Forelimb muscle (tissue), 1 donor: ENCODE results near the gene NADK2. TPM values are rescaled to one million over a fixed set of nuclear protein-coding genes. Genes with fewer than 3 reads are reported as not detected.
"Not testable (repeated sequence)": the region's sequence is repeated elsewhere in the genome, so short reads cannot be mapped to it uniquely, and the experiment has no call there.

Experiments used
- DNase-seq: peaks from one replicate; pipeline ENCODE4 v3.0.0-alpha.2; 2013; ENCODE audit warnings: low read depth
- polyA plus RNA-seq: library from polyadenylated mRNA; unstranded; fragments of 120-200 nt; gene quantifications from one replicate; pipeline ENCODE4 v1.2.1, GENCODE V29; 2013; ENCODE audit not compliant: insufficient read length

Gene NADK2
- polyA plus RNA-seq, 1 donor = 38.2 TPM

DNA sequence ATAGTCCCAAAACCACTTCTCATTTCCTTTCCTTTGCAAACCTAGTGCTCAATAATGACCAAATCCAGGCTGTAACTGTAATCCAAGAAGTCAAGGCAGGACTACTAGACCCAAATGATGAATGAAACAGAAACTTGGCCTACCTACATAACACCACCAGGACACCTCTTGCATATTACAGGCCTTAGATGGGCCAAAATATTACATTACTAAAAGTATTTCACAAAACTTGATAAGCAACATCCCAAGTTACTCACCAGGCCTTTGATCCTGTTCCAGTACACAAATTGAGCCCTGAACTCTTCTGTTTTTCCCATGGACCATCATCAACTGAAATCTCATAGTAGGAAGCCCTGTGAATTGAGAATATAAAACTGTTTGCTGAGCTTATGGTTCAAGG lies 34.8 kb downstream of the NADK2 start:
- no peak for DNase-seq

DNA sequence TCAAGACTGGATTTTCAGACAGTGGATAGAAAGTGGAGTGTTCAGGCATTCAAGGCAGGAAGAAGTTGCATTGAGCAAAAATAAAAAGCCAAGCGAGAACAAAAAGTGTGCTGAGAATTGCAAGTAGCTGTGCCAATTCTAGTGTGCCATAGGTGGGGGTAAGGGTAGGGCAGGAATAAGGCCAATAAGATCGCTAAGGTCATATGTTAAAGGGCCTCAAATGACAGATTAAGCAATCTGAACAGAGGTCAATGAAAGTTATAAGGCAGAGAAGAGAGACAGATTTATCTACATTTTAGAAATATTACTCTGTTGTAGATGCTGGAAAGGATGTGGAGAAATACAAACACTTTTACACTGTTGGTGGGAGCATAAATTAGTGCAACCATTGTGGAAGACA lies 36.4 kb downstream of the NADK2 start:
- no peak for DNase-seq

DNA sequence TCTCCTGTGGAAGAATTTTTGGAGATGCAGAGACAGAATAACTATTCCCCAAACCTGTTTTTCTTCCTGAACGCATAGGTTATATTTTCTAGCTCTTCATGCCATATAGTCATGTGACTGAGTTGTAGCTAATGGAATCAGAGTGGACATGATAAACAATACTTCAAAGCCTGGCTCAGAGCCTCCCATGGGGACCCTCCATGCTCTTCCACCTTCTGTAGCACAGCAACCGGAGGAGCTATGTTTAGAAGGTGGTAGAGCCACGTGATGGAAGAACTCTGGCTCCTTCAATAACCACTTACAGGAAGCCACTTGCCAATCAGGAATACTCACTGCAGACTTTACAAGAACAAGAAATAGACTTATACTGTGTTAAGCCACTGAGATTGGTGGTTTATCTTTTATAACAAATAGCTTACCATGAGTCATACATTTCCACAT lies 39.2 kb downstream of the NADK2 start:
- no peak for DNase-seq

DNA sequence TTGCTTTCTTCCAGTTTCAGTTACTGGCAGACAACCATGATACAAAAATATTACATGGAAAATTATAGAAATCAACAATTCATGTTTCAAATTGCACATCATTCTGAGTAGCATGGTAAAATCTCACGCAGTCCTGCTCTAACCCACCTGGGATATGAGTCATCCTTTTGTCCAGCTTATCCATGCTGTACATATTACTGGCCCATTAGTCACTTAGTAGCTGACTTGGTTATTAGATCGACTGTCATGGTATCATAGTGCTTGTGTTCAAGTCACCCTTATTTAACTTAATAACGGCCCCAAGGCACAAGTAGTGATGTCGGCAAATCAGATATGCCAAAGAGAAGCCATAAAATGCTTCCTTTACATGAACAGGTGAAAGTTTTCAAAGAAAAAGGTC lies 41.2 kb downstream of the NADK2 start:
- no peak for DNase-seq

DNA sequence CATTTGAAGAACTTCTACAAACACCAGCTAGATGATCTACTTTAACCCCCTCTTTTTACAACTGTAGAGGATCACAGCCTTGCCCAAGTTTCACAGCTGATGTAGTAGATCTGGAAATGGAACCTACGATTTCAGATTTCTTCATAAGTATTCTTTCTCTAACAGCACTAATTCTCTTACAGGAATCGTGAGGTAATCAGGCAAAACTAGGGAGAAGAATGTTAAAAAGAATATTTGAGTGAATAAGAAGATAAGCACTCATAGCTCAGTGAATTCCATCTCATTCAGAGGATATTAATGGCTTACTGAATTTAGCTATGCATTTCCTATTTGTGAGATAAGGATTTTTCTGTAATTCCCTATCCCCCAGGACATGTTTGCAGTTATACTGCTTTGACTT lies 42.1 kb downstream of the NADK2 start:
- no peak for DNase-seq

DNA sequence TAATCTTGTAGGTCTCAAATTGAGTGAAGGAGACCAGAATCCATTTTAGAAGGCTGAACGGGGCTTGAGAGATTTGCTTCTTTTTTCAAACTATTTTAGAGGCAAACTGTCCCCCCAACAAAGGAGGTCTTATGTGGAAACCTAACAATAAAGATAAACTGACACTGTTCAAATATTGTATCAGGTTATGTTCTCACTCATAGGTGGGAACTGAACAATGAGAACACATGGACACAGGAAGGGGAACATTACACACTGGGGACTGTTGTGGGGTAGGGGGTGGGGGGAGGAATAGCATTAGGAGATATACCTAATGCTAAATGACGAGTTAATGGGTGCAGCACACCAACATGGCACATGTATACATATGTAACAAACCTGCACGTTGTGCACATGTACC lies 42.9 kb downstream of the NADK2 start:
- DNase-seq = not testable (repeated sequence)

DNA sequence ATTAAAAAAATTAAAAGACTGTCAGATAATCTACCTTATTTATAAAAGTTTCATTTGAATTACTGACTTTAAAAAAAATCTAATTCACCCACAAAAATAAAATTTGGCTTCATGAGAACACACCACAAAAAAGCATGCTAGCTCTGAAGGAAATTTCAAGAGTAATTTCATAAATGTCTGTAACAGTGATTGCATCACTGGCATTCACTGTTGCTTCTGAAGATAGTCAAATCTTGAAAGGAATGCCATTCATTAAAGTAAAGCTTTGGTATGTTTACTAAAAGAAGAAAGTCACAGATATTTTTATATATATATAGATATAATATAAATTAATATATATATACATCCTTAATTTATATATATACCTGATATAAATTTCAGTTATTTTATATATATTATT lies 43.4 kb downstream of the NADK2 start:
- no peak for DNase-seq

DNA sequence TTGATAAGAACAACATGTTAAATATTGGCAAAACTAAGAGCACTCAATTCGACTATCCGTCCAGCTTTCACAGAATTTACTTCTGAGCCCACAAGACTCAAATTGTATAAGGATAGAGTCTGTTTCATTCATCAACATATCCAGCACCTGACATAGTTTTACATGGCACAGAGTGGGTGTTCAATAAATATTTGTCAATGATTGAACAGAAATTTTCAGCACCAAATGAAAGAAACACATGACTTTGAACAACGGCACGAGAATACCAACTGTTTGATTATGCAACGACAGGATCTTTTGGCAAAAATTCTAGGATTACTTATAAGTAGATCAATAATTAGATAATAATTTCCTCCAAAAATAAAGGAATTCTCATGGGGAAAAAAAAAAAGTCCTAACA lies 48.0 kb downstream of the NADK2 start:
- DNase-seq = no peak

DNA sequence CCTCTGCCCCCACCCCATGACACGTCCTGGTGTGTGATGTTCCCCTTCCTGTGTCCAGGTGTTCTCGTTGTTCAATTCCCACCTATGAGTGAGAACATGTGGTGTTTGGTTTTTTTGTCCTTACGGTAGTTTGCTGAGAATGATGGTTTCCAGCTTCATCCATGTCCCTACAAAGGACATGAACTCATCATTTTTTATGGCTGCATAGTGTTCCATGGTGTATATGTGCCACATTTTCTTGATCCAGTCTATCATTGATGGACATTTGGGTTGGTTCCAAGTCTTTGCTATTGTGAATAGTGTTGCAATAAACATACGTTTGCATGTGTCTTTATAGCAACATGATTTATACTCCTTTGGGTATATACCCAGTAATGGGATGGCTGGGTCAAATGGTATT lies 57.3 kb downstream of the NADK2 start:
- not testable (repeated sequence) for DNase-seq

DNA sequence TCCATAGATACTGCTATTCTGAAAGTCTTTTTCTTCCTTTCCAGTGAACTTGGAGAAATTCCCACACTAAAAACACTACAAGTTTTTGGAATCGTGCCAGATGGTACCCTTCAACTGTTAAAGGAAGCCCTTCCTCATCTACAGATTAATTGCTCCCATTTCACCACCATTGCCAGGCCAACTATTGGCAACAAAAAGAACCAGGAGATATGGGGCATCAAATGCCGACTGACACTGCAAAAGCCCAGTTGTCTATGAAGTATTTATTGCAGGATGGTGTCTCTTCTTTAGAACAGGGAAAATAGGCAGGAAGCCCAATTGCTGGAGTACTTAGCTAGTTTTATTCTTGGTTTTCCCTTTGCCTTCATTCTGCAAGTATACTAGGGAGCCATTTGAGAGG lies 60.0 kb downstream of the NADK2 start:
- no peak for DNase-seq

DNA sequence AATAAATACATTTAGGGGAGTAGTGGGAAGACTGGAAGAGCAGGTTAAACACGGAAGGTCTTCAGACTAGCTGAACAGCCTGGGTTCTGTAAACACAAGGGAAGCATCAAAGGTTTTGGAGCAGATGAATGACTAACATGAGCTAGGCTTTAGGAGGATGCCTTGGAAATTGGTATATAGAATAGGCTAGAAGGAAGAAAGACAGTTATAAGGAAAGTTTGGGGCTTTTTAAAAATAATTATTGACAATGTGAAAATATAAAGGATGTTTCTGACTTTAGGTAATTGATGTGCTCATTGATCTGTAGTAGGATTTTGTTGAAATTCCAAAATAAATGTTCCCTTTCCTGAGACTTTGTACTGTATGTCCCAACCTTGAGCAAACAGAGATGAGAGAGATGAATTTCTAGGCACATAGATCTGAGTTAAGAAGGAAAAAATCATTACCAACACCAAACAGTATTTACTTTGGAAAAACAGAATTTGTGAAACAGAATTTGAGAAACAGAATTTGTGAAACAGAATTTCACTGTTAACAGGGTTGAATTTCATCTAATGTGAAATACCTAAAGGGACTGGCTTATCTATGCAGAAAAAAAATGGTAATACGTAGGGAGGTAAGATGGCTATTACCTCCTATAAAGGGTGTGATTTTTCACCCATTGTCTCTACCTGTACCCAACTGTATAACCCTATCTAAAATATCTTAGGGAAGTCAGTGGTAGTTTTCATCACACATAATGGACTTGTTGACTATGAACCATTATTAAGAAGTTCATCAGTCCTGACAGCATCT lies 61.0 kb downstream of the NADK2 start:
- DNase-seq = no peak

DNA sequence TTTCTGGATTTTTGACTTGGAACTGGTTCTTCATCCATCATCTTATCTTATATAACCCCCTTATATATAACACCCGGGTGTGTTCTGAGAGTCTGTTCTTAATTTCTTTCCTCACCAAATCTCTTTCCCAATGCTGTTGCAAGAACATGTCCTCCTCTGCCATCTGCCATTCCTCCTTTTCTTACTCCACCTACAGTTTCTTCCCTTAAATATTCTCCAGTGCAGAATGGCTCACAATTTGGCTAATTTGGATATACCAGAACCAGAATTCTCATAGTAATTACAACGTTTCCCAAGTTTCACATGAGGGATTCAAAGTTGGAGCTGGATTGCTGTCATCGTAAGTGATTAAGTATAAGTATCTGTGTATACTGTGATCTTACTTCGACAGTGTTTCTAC lies 61.8 kb downstream of the NADK2 start:
- no peak for DNase-seq

DNA sequence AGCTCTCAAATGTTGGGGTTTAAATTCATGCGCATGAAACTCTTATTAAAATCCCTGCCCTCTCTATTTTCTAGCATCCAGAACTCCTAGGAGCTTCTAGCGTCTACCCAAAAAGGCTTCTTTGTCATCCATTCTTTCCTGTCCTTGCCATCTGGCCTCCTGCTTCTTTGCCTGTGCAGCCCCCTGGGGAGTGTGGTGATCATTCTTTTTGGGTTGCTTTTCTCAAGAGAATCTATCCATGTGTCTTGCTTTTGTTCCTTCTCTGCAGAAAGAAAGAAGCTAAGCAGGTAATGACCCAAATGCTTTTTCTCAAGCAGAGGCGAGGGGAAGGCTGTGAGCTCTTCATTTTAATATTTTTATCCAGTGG lies 63.2 kb downstream of the NADK2 start:
- no peak for DNase-seq

DNA sequence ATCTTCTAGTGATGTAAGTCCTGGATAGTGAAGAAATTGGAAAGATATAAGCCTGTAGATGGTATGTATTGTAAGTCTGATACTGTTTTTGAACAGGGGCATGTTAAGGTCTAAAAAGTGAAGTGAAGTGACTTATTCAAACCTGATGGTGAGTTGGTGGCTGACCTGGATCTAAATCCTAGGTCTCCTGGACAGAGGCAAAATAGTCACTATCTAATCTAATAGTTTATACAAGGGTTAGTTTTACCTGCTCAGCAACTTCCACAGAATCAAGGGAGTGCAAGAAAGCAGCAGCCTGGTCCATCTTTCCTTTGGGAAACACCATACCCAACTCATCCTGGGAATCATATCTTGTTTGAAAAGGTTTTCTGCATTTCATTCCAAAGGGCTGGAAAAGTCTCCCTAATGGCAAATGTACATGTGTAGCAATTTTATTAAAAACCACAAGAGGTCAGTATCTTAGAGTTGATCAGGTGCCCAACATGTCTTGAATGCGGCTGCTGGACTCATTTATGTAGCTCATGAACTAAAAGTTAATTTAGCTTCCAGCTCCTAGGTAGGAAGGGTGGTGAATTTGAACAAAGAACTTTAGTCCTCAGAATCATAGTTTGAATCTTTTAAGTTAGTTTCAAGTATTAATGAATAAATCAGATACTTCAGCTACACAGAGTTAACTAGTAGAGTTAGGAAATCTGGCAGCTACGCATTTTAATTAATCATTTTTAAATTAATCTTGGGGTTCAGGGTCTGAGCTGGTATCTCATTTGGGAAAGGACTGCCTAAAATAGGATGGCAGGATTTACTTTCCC lies 63.8 kb downstream of the NADK2 start:
- peak; percentile 19 for DNase-seq

DNA sequence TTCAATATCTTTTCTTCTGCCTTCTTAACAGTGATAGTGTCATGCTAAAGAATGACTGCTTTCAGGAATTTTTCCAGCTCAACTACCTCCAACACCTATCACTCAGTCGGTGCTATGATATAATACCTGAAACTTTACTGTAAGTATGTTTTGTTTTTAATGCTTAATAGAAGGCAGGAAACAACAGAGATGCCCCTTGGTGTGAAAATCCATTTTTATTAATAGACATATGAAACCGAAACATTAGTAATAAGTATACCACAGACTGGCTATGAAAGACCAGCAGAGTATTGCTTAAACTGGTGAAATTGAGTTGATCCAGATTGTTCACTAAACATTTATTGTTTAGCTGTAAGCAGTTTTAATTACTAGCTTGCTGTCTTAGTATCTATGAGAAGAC lies 64.6 kb downstream of the NADK2 start:
- DNase-seq = no peak

DNA sequence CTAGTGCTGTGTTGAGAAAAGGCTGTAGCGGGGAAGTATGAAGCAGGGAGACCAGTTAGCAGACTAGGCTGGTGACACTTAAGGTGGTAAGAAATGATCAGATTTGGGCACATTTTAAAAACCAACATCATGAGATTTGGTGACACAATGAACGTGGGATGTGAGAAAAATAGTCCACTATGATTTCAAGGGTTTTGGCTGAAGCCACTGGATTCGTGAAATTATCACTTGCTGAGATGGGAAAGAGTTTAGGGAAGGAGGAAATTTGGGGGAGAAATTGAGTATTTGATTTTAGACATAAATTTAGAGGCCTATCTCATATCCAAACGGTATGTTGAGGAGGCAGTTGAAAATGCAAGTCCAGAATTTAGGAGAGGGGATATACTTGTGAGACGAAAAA lies 66.7 kb downstream of the NADK2 start:
- DNase-seq = no peak

DNA sequence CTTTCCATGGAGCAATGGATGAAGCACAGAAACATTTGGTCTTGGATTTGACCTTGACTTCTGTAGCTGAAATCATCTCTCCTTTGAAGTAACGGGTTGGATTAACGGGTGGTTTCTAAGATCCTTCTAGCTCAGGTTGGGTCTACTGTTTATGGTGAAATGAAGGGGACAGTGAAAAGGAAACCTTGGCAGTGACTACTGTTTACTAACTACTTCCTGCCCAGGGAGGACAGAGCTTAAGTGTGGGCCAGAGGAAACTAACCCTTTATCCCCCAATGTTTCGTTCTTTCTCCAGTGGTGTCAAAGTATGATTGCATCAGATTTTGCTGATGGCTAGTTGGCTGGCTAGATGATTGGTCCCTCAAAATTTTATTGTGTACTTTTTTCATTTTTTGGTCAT lies 67.6 kb downstream of the NADK2 start:
- DNase-seq = no peak

DNA sequence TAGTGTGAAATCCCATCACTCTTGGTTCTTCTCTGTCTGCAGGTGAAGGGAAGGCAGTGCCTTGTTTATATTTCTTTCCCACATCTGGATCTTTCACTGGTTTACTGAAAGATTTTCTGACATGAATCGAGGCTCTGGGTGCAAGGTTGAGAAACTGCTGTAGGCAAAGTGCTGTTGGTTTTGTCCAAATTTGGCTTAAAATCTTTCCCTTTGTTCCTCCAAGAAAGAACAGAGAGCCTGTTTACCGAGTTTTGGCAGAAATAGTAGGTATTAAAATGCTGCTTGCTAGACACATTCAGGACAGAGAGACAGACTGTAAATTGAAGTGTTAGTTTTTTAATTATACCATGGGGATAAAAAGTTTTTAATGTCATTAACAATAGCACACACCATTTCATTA lies 68.3 kb downstream of the NADK2 start:
- no peak for DNase-seq

DNA sequence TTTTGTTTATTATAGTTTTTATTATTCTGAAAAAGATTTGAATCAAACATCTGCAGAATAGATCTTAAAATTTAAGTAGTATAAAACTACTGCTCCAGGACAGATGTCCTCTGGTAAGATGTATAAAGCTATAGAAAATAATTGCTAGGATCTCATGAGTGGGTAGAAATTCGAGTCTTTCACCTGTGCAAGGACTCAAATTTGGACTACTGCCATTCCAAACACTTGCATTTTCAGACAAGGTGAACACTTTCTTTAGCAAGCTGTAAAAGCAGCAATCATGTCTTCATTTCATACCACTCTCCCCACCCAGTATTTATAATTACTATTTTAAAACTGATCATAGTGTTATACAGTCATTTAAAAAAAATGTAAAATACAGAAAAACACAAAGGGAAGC lies 69.1 kb downstream of the NADK2 start:
- DNase-seq = no peak

DNA sequence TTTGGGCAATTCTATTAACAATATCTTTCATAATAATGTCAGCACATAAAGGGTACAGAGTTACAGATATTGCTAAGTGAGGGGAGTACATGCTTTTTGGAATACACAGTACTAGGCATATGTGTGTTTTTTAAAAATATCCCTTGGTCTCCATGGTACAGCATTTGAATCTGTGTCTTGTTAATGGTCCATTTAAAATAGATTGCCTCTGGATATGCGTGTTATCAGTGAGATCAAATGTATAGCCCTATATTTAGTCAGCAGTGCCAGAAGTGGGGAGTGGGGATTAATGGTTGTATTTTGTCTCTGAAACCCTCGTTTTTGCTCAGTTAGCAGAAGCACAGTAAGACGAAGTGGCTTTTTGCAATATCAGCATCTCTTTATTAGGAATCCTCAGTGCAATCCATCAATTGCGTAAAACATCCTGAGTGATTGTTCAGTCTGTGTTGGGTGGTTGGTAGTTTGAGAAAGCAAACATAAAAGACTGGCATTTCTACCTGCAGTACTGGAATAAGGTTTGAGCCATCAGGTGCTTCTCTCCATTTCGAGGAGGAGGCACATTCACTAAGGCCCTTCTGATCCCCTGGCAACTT lies 70.8 kb downstream of the NADK2 start:
- DNase-seq = no peak

DNA sequence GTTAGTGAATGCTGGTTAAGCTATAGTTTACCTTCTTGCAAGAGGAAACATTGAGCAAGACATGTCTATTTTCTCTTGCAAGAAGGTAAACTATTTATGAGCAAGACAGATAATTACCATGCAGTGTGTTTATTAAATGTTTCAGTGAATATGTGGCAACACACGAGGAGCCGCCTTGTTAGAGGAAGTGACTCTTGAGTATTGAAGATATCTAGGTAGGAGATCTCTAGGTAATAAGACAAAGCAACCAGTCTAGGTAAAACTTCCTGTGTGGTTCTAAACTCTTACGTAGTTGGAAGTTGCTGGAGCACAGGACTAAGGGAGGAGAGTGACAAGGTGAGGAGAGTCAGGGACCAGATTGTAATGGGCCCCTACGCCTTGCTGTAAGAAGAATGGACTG lies 73.0 kb downstream of the NADK2 start:
- no peak for DNase-seq

DNA sequence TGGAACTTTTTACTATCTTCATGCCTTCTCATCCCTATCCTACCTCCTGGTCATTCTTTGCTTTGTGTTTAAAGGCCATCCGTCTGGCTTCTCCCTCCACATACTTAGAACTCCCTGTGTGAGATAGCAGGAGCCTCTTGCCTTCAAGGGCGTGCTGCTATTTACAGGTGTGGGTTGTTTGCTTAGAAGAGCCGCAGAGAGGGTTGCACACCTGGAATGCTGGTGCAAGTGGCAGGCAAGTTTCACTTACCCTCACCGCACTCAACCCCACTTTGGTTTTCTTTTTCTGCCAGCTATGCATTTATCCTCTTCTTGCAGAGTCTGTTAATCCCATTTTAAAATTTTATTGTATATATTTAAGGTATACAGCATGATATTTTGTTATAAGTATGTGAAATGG lies 77.3 kb downstream of the NADK2 start:
- DNase-seq = no peak
